ENCODE data around the gene DYNLL2.
A peak's percentile ranks its signal among the peaks of the same experiment; 100 is the strongest.
"Not testable (repeated sequence)": the region's sequence is repeated elsewhere in the genome, so short reads cannot be mapped to it uniquely, and the experiment has no call there.

Gene DYNLL2

DNA sequence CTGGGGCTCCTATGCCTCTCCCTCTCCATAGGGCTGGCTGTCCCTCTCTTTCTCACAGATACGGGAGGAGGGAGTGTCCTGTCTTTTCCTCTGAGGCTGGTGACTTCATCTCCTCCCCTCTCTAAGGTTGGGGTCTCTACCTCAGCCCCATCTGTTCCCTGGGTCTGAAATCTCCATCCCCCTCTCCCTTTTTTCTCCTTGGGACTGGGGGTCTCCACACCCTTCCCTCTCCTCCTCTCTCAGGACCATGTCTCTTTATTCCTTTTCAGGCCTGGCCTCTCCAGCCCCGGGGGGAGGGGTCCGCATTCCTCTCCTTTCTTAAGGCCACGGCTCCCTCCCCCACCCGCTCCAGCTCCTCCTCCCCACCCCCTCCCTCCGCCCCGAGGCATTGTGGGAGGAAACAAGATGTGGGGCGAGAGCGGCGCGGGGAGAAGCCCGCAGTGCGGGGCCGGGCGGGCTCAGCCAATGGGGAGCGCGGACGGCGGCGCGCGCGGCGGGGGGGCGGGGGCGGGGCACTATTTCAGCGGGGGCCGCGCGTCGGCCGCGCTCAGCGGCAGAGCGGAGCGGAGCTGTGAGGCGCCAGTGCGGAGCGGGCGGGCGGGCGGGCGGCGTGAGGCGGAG, at the start of gene DYNLL2:
Gene DYNLL2 (plus strand): TSS at position 550 of the 621 bp plus-strand sequence. CDS start 3,672 bp downstream, outside the sequence.
- DNase-seq, result peak; percentile 92

GRCh38 chr17:58039975-58040374, 43.2 kb upstream of the DYNLL2 start:
- DNase-seq, result no peak

- DNase-seq, result no peak
Measured at GRCh38 chr17:58040386-58040785, 42.8 kb upstream of the DYNLL2 start.

DNA sequence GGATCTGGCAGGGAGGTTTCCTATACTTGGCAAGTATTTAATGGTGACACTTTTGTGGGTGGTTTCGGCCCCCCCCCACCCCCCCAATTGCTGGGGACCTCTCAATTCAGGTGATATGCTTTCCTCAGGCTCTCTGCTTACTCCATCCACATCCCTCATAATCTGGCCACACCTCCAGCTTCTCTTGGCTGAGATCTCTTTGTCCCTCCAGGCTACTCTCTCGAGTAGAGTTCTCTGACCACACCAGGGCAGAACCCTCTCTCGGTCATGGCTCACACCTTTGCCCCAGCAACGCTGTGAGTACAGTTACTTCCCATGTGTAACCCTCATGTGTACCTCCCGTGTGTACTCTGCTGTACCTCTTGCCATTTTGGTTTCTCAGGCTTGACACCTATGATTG, 42.1 kb upstream of the DYNLL2 start:
- DNase-seq, result no peak

GRCh38 chr17:58043221-58044181, 39.7 kb upstream of the DYNLL2 start:
- no peak for DNase-seq

DNA sequence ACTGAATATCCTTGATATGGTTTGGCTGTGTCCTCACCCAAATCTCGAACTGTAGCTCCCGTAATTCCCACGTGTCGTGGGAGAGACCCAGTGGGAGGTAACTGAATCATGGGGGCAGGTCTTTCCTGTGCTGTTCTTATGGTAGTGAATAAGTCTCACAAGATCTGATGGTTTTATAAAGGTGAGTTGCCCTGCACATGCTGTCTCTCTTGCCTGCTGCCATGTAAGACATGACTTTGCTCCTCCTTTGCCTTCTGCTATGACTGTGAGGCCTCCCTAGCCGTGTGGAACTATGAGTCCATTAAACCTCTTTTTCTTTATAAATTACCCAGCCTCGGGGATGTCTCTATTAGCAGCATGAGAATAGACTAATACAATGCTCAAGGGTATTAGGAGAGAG, 39.0 kb upstream of the DYNLL2 start:
- DNase-seq, result not testable (repeated sequence)

- no peak for DNase-seq
Measured at GRCh38 chr17:58046239-58047094, 36.8 kb upstream of the DYNLL2 start.

DNA sequence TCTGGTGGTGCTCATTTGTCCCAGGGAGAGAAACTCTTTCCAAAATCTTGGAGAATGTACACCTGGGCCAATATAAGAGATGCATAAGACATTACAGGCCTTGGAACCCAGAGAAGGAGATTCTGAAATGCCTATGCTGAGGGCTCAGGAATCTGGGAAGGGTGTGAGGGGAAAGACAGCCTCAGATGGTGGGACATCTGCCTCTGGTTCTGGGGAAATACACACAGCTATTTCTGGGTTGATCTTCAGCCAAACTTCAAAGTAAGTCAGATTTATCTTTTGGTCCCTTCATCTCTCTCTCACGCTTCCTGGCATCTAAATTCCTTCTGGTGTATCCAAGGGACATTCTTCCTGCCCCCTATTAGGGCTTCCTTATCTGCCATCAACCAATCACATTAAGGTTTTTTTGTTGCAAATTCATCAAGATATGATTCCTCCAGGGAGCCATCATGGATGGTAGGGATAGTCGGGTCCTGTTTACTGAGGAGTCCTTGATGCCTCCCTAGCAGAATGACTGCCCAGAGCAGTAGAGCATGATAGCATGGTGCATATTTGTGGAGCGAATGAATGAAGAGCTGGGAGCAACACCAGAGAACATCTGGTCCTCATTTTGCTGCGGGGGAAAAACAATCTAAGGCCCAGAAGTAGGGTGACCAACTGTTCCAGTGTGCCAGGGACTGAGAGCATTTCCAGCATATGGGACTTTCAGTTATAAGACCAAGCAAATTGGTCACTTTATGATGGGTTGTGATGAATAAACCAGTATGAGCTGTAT, 35.7 kb upstream of the DYNLL2 start:
- DNase-seq, result no peak

GRCh38 chr17:58049533-58049932, 33.7 kb upstream of the DYNLL2 start:
- no peak for DNase-seq

GRCh38 chr17:58050966-58051365, 32.3 kb upstream of the DYNLL2 start:
- no peak for DNase-seq

- no peak for DNase-seq
Measured at GRCh38 chr17:58051468-58051867, 31.8 kb upstream of the DYNLL2 start.

GRCh38 chr17:58052407-58052806, 30.8 kb upstream of the DYNLL2 start:
- no peak for DNase-seq

DNA sequence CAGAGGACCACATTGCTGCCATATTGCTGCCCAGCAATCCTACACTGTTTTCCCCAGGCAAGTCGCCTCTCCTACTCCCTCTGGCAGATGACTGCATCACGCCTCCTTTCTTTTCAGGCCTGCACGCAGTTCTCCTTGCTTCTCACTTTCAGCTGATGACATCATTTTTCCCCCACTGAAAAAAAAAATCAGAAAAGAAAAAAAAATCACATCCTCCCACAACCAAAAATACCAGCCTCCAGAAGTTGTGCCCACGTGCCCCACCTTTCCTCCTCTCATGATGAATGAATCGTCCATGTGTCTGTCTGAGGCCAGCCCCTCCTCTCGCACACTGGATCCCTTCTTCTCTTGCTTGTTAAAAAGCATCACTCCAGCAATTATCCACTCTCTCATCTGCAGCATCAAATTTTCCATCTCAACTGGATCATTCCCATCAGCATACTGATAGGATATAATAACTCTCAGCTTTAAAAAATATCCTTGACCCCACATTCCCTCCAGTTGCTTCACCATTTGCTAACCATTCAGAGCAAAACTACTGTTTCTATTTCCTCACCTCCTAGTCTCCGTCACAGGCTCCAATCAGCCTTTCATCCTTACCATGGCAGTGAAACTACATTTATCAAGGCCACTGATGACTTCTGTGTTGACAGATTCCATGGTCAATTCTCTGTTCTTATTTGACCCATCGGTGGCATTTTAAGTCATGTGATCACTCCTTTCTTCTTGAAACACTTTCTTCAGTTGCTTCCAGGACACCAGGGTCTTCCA, 30.1 kb upstream of the DYNLL2 start:
- no peak for DNase-seq

GRCh38 chr17:58054641-58055040, 28.6 kb upstream of the DYNLL2 start:
- DNase-seq, result no peak

- DNase-seq, result no peak
Measured at GRCh38 chr17:58056476-58056875, 26.7 kb upstream of the DYNLL2 start.

DNA sequence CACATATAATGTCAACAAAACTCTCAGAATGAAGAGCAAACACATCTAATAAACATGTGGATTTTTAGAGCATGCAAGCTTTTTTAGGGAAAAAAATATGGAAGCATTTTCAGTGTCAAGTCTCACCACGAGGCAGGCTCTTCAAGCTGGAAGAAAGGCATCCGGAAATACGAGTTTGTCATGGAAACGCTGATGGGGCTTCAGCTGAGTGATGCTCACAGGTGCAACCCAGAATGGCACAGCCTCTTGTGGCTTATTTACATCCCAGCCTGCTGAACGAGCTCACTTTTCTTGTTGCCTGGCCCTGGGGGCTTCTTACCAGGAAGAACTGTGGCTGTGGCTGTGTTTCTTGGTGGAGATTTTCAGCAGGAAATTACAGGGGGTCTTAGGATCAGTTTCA, 24.1 kb upstream of the DYNLL2 start:
- DNase-seq, result no peak

DNA sequence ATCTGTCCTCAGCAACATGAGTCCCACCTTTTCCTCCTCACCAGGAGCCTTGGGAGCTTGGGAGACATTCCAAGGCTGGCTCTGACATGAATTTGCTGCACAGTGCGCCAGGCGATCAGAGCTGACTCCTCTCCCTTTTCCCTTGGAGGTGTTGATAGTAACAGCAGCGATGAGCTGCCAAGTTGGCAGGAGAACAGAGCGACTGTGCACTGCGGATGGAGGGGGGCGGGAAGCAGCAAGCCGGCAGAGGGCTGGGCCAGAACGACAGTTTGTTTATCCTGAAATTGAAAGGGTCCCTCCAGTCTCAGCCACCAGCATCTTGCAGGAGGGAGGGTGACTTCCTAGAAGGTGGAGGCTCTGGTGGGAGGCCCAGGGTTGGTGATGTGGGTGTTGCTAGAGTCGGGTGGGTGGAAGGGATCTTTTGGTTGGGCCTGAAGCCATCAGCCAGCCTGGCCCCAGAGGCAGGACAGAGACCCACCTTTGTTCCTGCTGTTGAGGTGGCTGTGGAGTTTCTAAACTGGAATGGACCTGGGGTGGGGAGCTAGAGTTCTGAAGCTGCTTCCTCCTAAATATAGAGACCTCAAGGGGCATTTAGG, 22.5 kb upstream of the DYNLL2 start:
- no peak for DNase-seq

DNA sequence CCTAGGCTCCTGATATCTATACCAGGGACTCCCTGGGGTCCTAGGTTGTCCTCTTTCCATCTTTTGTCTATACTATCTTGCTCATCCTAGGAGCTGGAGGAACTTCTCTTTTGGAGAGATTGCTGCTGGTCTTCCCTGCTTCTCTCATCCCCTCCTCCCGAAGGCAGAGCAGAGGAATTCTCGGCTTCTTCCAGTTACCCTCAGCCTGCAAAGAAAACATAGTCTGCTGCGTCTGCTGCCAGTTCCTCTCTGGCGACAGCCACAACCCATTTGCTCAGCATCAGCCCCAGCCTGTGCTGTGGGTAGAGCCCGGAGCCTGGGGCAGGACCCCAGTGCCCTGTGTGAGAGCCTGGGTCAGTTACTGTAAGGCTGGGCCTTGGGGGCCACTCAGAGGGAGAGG, 21.5 kb upstream of the DYNLL2 start:
- no peak for DNase-seq

GRCh38 chr17:58065238-58065637, 18.0 kb upstream of the DYNLL2 start:
- no peak for DNase-seq

DNA sequence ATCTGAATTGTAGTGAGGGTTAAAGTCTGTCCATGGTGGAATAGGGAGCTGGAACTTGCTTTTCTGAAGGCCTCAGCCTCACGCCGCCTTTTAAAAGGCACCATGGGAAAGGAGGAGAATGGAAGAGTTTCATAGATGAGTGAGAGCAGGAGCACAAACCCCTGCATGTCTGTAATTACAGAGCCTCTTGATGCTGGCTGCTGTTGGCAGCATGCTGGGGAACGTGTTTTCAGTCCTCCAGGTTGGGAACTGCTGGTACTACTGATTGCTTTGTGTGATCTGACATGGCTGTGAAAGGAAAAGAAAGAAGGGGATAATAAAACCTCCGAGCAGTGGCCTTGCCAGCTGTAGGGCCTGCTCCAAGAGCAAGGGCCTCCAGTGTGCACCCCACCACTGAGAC, 16.8 kb upstream of the DYNLL2 start:
- no peak for DNase-seq

GRCh38 chr17:58072862-58073261, 10.4 kb upstream of the DYNLL2 start:
- no peak for DNase-seq
